SK-N-MC (cell line): ENCODE results near the gene PLEKHG5.

ENCODE experiments used
- EZH2 ChIP-seq: fragments of 200-600 bp; sonication (generic); IDR thresholded peaks from one replicate; pipeline ENCODE4 v1.6.1; 2017; ENCODE audit warnings: antibody characterized with exemption
- POLR2AphosphoS5 ChIP-seq: IDR thresholded peaks from 2 replicates; pipeline ENCODE4 v1.6.1; 2012; ENCODE audit warnings: mild to moderate bottlenecking, low read depth, low read length, borderline replicate concordance

GRCh38 chr1:6485168-6486101, 6.0 kb downstream of the PLEKHG5 start:
- TF ChIP-seq POLR2AphosphoS5 (no peak), EZH2 (no peak)
